ENCODE data around the gene NBL1. TPM values are rescaled to one million over a fixed set of nuclear protein-coding genes. Genes with fewer than 3 reads are reported as not detected.
"Not testable (repeated sequence)": the region's sequence is repeated elsewhere in the genome, so short reads cannot be mapped to it uniquely, and the experiment has no call there.

NBL1 gene
- total RNA-seq, 1 donor from 2014 or later, result 159 TPM

GRCh38 chr1:19630720-19631395, 13.3 kb upstream of the NBL1 start:
- DNase-seq (ENCODE audit: low spot score), result no peak
- peaks cover 9% of the 10 kb centered on the region for H3K36me3 Mint-ChIP-seq (ENCODE audit: low read depth)
- no peak overlapping the region for H3K27ac Mint-ChIP-seq (ENCODE audit: unreplicated experiment)
- no peak overlapping the region for H3K4me3 Mint-ChIP-seq (ENCODE audit: unreplicated experiment)
- no peaks in the 10 kb centered on the region for H3K9me3 Mint-ChIP-seq (ENCODE audit: low read depth)
- no peak for TF ChIP-seq CTCF (IDR thresholded peaks at IDR 0.05)
- H3K4me1 Mint-ChIP-seq (ENCODE audit: low read depth), result peaks cover 15% of the 10 kb centered on the region
- H3K27me3 Mint-ChIP-seq (ENCODE audit: low read depth), result no peaks in the 10 kb centered on the region

- Mint-ChIP-seq H3K4me1 (ENCODE audit: low read depth) (peaks cover 20% of the 10 kb centered on the region), H3K9me3 (ENCODE audit: low read depth) (no peaks in the 10 kb centered on the region), H3K36me3 (ENCODE audit: low read depth) (peaks cover 5% of the 10 kb centered on the region), H3K27ac (ENCODE audit: unreplicated experiment) (no peak overlapping the region), H3K4me3 (ENCODE audit: unreplicated experiment) (no peak overlapping the region), H3K27me3 (ENCODE audit: low read depth) (no peaks in the 10 kb centered on the region)
- no peak for DNase-seq (ENCODE audit: low spot score)
- no peak for TF ChIP-seq CTCF (IDR thresholded peaks at IDR 0.05)
Measured at GRCh38 chr1:19632211-19632610, 11.9 kb upstream of the NBL1 start.

DNA sequence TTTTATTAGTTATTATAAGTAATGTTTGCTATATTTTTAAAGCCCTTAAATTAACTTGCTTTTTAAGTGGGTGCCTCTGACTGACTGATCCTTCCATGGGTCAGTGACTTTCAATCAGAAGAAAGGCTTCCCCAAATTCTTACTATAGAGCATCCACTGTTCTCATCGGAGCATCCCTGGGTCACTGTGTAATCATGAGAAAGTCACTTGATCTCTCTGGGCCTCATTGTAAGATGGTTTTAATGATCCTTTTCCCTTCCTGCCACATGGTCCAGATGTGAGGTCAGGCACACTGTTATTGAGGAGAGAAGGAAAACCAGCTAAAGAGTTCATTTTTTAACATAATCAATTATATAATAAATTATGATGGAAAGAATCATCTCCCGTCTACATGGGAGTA, 11.0 kb upstream of the NBL1 start:
- no peak overlapping the region for H3K27ac Mint-ChIP-seq (ENCODE audit: unreplicated experiment)
- peaks cover 20% of the 10 kb centered on the region for H3K4me1 Mint-ChIP-seq (ENCODE audit: low read depth)
- no peaks in the 10 kb centered on the region for H3K27me3 Mint-ChIP-seq (ENCODE audit: low read depth)
- no peak for DNase-seq (ENCODE audit: low spot score)
- no peak overlapping the region for H3K4me3 Mint-ChIP-seq (ENCODE audit: unreplicated experiment)
- peaks cover 2% of the 10 kb centered on the region for H3K36me3 Mint-ChIP-seq (ENCODE audit: low read depth)
- TF ChIP-seq CTCF (IDR thresholded peaks at IDR 0.05), result no peak
- H3K9me3 Mint-ChIP-seq (ENCODE audit: low read depth), result no peaks in the 10 kb centered on the region

- not testable (repeated sequence) for H3K36me3 Mint-ChIP-seq (ENCODE audit: low read depth); DNase-seq (ENCODE audit: low spot score); H3K4me3 Mint-ChIP-seq (ENCODE audit: unreplicated experiment); H3K27ac Mint-ChIP-seq (ENCODE audit: unreplicated experiment); H3K27me3 Mint-ChIP-seq (ENCODE audit: low read depth); H3K9me3 Mint-ChIP-seq (ENCODE audit: low read depth)
- H3K4me1 Mint-ChIP-seq (ENCODE audit: low read depth), result peaks cover 17% of the 10 kb centered on the region
Measured at GRCh38 chr1:19635064-19635463, 9.0 kb upstream of the NBL1 start.

DNA sequence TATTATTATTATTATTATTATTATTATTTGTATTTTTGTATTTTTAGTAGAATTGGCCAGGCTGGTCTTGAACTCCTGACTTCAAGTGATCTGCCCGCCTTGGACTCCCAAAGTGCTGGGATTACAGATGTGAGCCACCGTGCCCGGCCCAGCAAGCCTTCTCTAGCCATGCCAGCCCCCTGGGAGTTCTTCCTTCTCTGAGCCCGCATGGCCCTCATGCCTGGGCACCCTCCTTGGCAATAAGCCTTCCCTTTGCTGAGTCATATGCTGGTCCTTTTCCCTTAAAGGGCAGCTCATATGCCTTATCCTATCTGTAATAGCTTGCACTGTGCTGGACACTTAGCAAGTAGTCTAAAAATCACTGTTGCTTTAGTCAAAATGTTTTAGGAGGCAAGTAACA, 8.5 kb upstream of the NBL1 start:
- no peak overlapping the region for H3K27ac Mint-ChIP-seq (ENCODE audit: unreplicated experiment)
- no peak for DNase-seq (ENCODE audit: low spot score)

More for the DNA sequence above, 8.5 kb upstream of the NBL1 start:
- Mint-ChIP-seq H3K9me3 (ENCODE audit: low read depth) (no peaks in the 10 kb centered on the region), H3K4me3 (ENCODE audit: unreplicated experiment) (no peak overlapping the region), H3K27me3 (ENCODE audit: low read depth) (no peaks in the 10 kb centered on the region), H3K4me1 (ENCODE audit: low read depth) (peaks cover 22% of the 10 kb centered on the region), H3K36me3 (ENCODE audit: low read depth) (no peaks in the 10 kb centered on the region)
- TF ChIP-seq CTCF (IDR thresholded peaks at IDR 0.05), result no peak

Data from chondrocyte (in vitro differentiated cells).